ENCODE results near the gene DPP10.

Gene DPP10

GRCh38 chr2:115825912-115826311, 1383.5 kb downstream of the DPP10 start:
- no peak for DNase-seq

GRCh38 chr2:115833196-115833595, 1390.8 kb downstream of the DPP10 start:
- no peak for DNase-seq

- no peak for DNase-seq
These were observed 1396.1 kb downstream of the DPP10 start for GRCh38 chr2:115838539-115838938.

- no peak for DNase-seq
These were observed 1399.9 kb downstream of the DPP10 start for GRCh38 chr2:115842306-115842705.

- DNase-seq: no peak
These were observed 1405.8 kb downstream of the DPP10 start for GRCh38 chr2:115848192-115848591.

- DNase-seq: no peak
These were observed 1424.6 kb downstream of the DPP10 start for GRCh38 chr2:115867024-115867423.

- DNase-seq: no peak
These were observed 1432.0 kb downstream of the DPP10 start for GRCh38 chr2:115874427-115874826.

GRCh38 chr2:115880558-115880957, 1438.1 kb downstream of the DPP10 start:
- no peak for DNase-seq

GRCh38 chr2:115887209-115887776, 1444.9 kb downstream of the DPP10 start:
- DNase-seq: no peak
